Colonic mucosa (tissue), 4 donors: ENCODE measurements around the gene NAPA. TPM values are rescaled to one million over a fixed set of nuclear protein-coding genes. Genes with fewer than 3 reads are reported as not detected.

Experiments used
- DNase-seq: peaks from one replicate; pipeline ENCODE4 v3.0.0-alpha.2; 2020
- H3K27ac ChIP-seq: fragments of 200-600 bp; one replicate; pipeline ENCODE4 v1.8.0; 2021
- H3K27me3 ChIP-seq: fragments of 200-600 bp; one replicate; pipeline ENCODE4 v1.8.0; 2021
- H3K36me3 ChIP-seq: fragments of 200-600 bp; one replicate; pipeline ENCODE4 v1.8.0; 2021
- H3K4me1 ChIP-seq: fragments of 200-600 bp; one replicate; pipeline ENCODE4 v1.8.0; 2021; ENCODE audit warnings: mild to moderate bottlenecking
- H3K4me3 ChIP-seq: fragments of 200-600 bp; one replicate; pipeline ENCODE4 v1.8.0; 2021
- H3K9ac ChIP-seq, 2 donors: one replicate each; pipeline ENCODE4 v1.7.0; 2013; ENCODE audit warnings: control low read depth in 2 of 2, low read depth in 2 of 2, low read length in 2 of 2
- H3K9me3 ChIP-seq: fragments of 200-600 bp; one replicate; pipeline ENCODE4 v1.8.0; 2021
- CTCF ChIP-seq: fragments of 200-600 bp; IDR thresholded peaks from one replicate; pipeline ENCODE4 v1.8.0; 2022; ENCODE audit warnings: antibody characterized with exemption, mild to moderate bottlenecking
- intact Hi-C: fragments of 100-400 bp; cut with DNase I; formaldehyde crosslinking; loops from one replicate; pipeline ENCODE4 v1.14.1; 2022
- total RNA-seq, 2 donors: library from RNA; stranded (reverse); fragmentation: NEBNext Ultra II Directional in 1 of 2; extraction: Animal tissue kit (Norgen Biotek cat#: 25700) in 1 of 2; gene quantifications; one replicate each; pipeline ENCODE4 v1.2.1, GENCODE V29; 2021
- donor health status: healthy.
- donor health status: DM: no; HTN: no; CAD: no.
- donor health status: DM: no; HTN: no; CAD: no.

The NAPA gene
- total RNA-seq, 2 donors from 2014 or later: 111 to 115 TPM

GRCh38 chr19:47507924-47508553 lies 6.8 kb downstream of the NAPA start:
- peaks cover 9% of the 10 kb centered on the region for H3K36me3 ChIP-seq
- no peak overlapping the region for H3K27ac ChIP-seq
- H3K9ac ChIP-seq: no peak overlapping the region
- no peak for TF ChIP-seq CTCF
- intact Hi-C loops: no loop called here
- H3K4me1 ChIP-seq: peaks cover 8% of the 10 kb centered on the region
- no peaks in the 10 kb centered on the region for H3K27me3 ChIP-seq
- H3K4me3 ChIP-seq: no peak overlapping the region
- H3K9me3 ChIP-seq: no peaks in the 10 kb centered on the region
- DNase-seq: no peak

- intact Hi-C loops: no loop called here
- DNase-seq: no peak
- H3K27me3 ChIP-seq: no peaks in the 10 kb centered on the region
- no peaks in the 10 kb centered on the region for H3K9me3 ChIP-seq
- H3K36me3 ChIP-seq: peaks cover 15% of the 10 kb centered on the region
- no peak for TF ChIP-seq CTCF
- H3K9ac ChIP-seq: no peak overlapping the region
- no peak overlapping the region for H3K27ac ChIP-seq
- H3K4me3 ChIP-seq: no peak overlapping the region
- H3K4me1 ChIP-seq: peaks cover 5% of the 10 kb centered on the region
Measured at GRCh38 chr19:47507012-47507411, 7.9 kb downstream of the NAPA start.

GRCh38 chr19:47506459-47506858 lies 8.4 kb downstream of the NAPA start:
- no peaks in the 10 kb centered on the region for H3K4me1 ChIP-seq

GRCh38 chr19:47505506-47505905 lies 9.4 kb downstream of the NAPA start:
- H3K9ac ChIP-seq: no peak overlapping the region
- intact Hi-C loops: no loop called here
- no peak overlapping the region for H3K4me3 ChIP-seq
- TF ChIP-seq CTCF: no peak
- peaks cover 20% of the 10 kb centered on the region for H3K36me3 ChIP-seq
- no peaks in the 10 kb centered on the region for H3K9me3 ChIP-seq
- no peaks in the 10 kb centered on the region for H3K4me1 ChIP-seq
- H3K27me3 ChIP-seq: no peaks in the 10 kb centered on the region
- no peak overlapping the region for H3K27ac ChIP-seq
- DNase-seq: no peak

More at GRCh38 chr19:47506459-47506858, 8.4 kb downstream of the NAPA start:
- H3K9me3 ChIP-seq: no peaks in the 10 kb centered on the region
- DNase-seq: no peak
- no peak overlapping the region for H3K9ac ChIP-seq
- H3K36me3 ChIP-seq: peaks cover 17% of the 10 kb centered on the region
- intact Hi-C loops: no loop called here
- H3K27ac ChIP-seq: no peak overlapping the region
- TF ChIP-seq CTCF: no peak
- no peaks in the 10 kb centered on the region for H3K27me3 ChIP-seq
- H3K4me3 ChIP-seq: no peak overlapping the region

GRCh38 chr19:47503826-47504150 lies 11.1 kb downstream of the NAPA start:
- no peaks in the 10 kb centered on the region for H3K4me1 ChIP-seq
- H3K9me3 ChIP-seq: no peaks in the 10 kb centered on the region
- DNase-seq: no peak
- H3K9ac ChIP-seq: no peak overlapping the region
- no peak overlapping the region for H3K27ac ChIP-seq
- TF ChIP-seq CTCF: no peak
- no peak overlapping the region for H3K4me3 ChIP-seq
- intact Hi-C loops: no loop called here
- peaks cover 20% of the 10 kb centered on the region for H3K36me3 ChIP-seq
- H3K27me3 ChIP-seq: no peaks in the 10 kb centered on the region
